Body of pancreas (tissue), 4 donors: ENCODE measurements around the gene ARPIN.

ENCODE experiments used
- POLR2A ChIP-seq, 3 donors: fragments of 450-650 bp; IDR thresholded peaks; one replicate each; pipeline ENCODE4 v1.6.1; 2016; ENCODE audit warnings: antibody characterized with exemption in 3 of 3, mild to moderate bottlenecking in 2 of 3
- TF ChIP-seq, protein P1 (sequence below), 7 experiments: fragments of 450-650 bp in 4 of 7; fragments of 200-600 bp in 3 of 7; sonication (generic) in 3 of 7; IDR thresholded peaks; one replicate each; pipeline ENCODE4 v1.5.1; 2016 to 2019; ENCODE audit warnings: antibody characterized with exemption in 7 of 7

DNA sequence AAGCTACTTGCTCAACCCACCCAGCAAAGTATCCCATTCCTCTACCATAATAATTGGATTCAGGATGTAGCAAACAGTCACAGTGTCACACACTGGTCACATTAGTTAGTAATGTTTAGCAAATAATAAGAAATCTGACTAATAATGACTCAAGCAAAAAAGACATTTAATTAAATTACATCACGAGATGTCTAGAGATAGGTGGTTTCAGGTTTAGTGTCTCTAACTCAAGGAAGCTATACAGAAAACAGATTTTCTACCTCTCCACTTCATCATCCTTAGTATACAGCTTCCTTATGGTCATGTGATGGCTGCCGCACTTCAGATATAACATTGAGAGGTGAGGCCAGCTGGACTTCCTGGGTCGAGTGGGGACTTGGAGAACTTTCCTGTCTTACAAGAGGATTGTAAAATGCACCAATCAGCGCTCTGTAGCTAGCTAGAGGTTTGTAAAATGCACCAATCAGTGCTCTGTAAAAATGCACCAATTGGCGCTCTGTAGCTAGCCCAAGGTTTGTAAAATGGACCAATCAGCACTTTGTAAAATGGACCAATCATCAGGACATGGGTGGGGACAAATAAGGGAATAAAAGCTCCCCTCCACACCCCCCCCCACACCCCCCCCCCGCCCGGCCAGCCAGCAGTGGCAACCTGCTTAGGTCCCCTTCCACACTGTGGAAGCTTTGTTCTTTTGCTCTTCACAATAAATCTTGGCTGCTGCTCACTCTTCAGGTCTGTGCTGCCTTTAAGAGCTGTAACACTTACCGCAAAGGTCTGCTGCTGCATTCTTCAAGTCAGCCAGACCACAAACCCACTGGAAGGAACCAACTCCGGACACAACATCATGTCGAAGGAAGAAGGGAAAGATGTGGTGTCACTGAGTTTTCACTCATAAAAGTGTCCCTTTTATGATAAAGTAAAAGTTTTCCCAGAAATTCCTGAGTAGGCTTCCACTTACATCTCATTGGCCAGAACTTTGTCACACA, 24.9 kb upstream of the ARPIN start:
- no peak for TF ChIP-seq POLR2A (IDR thresholded peaks at IDR 0.05)
- TF ChIP-seq, protein P1, sequence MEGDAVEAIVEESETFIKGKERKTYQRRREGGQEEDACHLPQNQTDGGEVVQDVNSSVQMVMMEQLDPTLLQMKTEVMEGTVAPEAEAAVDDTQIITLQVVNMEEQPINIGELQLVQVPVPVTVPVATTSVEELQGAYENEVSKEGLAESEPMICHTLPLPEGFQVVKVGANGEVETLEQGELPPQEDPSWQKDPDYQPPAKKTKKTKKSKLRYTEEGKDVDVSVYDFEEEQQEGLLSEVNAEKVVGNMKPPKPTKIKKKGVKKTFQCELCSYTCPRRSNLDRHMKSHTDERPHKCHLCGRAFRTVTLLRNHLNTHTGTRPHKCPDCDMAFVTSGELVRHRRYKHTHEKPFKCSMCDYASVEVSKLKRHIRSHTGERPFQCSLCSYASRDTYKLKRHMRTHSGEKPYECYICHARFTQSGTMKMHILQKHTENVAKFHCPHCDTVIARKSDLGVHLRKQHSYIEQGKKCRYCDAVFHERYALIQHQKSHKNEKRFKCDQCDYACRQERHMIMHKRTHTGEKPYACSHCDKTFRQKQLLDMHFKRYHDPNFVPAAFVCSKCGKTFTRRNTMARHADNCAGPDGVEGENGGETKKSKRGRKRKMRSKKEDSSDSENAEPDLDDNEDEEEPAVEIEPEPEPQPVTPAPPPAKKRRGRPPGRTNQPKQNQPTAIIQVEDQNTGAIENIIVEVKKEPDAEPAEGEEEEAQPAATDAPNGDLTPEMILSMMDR (IDR thresholded peaks at IDR 0.05), result no peak
